IMR-90 (cell line): ENCODE data around the gene NEURL1. TPM values are rescaled to one million over a fixed set of nuclear protein-coding genes. Genes with fewer than 3 reads are reported as not detected.

Source experiments
- ATAC-seq: fragments of 200-7000 bp; cut with Tn5 transposase; 2 replicates; pipeline ENCODE4 v1.9.1; 2020; ENCODE audit warnings: low read depth, mild to moderate bottlenecking, moderate library complexity
- BruUV-seq: library from RNA; stranded (reverse); fragments of 400-500 nt; replicated peaks from 2 replicates; lab custom pipeline; 2021; lab: Mats Ljungman, UMichigan
- CTCF ChIA-PET: fragments of 300-600 bp; formaldehyde crosslinking; extraction: SDS; loops from one replicate; lab custom pipeline; 2021; ENCODE audit warnings: antibody characterized with exemption; lab: Yijun Ruan, JAX
- POLR2A ChIA-PET: fragments of 300-600 bp; sonication (Branson Sonifier 250); formaldehyde crosslinking; loops from one replicate; lab custom pipeline; 2022; ENCODE audit warnings: antibody characterized with exemption; ENCODE audit not compliant: unreplicated experiment; lab: Charles Lee
- DNase-seq: peaks from one replicate; pipeline ENCODE4 v3.0.0; 2013
- H2AFZ ChIP-seq: replicated peaks from 2 replicates; pipeline ENCODE3; 2013; ENCODE audit warnings: low read length, mild to moderate bottlenecking; ENCODE audit not compliant: poor library complexity
- H2AK5ac ChIP-seq: 2 replicates; pipeline ENCODE4 v1.6.1; 2013; ENCODE audit warnings: low read depth, low read length, inconsistent platforms
- H2AK9ac ChIP-seq: replicated peaks from 2 replicates; pipeline ENCODE3; 2013; ENCODE audit warnings: mild to moderate bottlenecking, low read depth, low read length, moderate library complexity; ENCODE audit not compliant: poor library complexity
- H2BK120ac ChIP-seq: 2 replicates; pipeline ENCODE4 v1.6.1; 2013; ENCODE audit warnings: low read depth, low read length, inconsistent platforms
- H2BK15ac ChIP-seq: 3 replicates; pipeline ENCODE4 v1.6.1; 2013; ENCODE audit warnings: low read depth, low read length, inconsistent platforms
- H2BK20ac ChIP-seq: 2 replicates; pipeline ENCODE4 v1.6.1; 2013; ENCODE audit warnings: low read depth, mild to moderate bottlenecking, inconsistent platforms, low read length, moderate library complexity
- H2BK5ac ChIP-seq: 2 replicates; pipeline ENCODE4 v1.6.1; 2013; ENCODE audit warnings: mild to moderate bottlenecking, low read depth, low read length, inconsistent platforms; ENCODE audit not compliant: poor library complexity, severe bottlenecking
- H3K14ac ChIP-seq: replicated peaks from 2 replicates; pipeline ENCODE4 v1.6.1; 2013; ENCODE audit warnings: low read depth, low read length, inconsistent platforms
- H3K18ac ChIP-seq: 2 replicates; pipeline ENCODE4 v1.6.1; 2013; ENCODE audit warnings: low read depth, low read length, control low read depth
- H3K23ac ChIP-seq: 2 replicates; pipeline ENCODE4 v1.6.1; 2013; ENCODE audit warnings: low read depth, low read length, inconsistent platforms
- H3K27ac ChIP-seq: 2 replicates; pipeline ENCODE4 v1.5.1; 2013; ENCODE audit warnings: mild to moderate bottlenecking, control low read depth, low read length; ENCODE audit not compliant: insufficient read depth
- H3K27me3 ChIP-seq: 2 replicates; pipeline ENCODE4 v1.6.1; 2013; ENCODE audit warnings: low read length; ENCODE audit not compliant: control insufficient read depth, insufficient read depth
- H3K36me3 ChIP-seq: 2 replicates; pipeline ENCODE4 v1.6.1; 2013; ENCODE audit warnings: low read length, mixed read lengths; ENCODE audit not compliant: control insufficient read depth, insufficient read depth
- H3K4ac ChIP-seq: 2 replicates; pipeline ENCODE4 v1.6.1; 2013; ENCODE audit warnings: low read depth, low read length, inconsistent platforms
- H3K4me1 ChIP-seq: 2 replicates; pipeline ENCODE4 v1.6.1; 2013; ENCODE audit warnings: low read length, mixed read lengths; ENCODE audit not compliant: control insufficient read depth, insufficient read depth
- H3K4me2 ChIP-seq: 2 replicates; pipeline ENCODE4 v1.6.1; 2013; ENCODE audit warnings: low read depth, mild to moderate bottlenecking, control low read depth, low read length, moderate library complexity
- H3K4me3 ChIP-seq: 2 replicates; pipeline ENCODE4 v1.5.1; 2013; ENCODE audit warnings: low read depth, mild to moderate bottlenecking, control low read depth, low read length, moderate library complexity; ENCODE audit not compliant: insufficient read depth
- H3K56ac ChIP-seq: 2 replicates; pipeline ENCODE4 v1.6.1; 2013; ENCODE audit warnings: low read length, inconsistent platforms; ENCODE audit not compliant: insufficient read depth; ENCODE audit errors: extremely low read depth
- H3K79me1 ChIP-seq, 2 experiments: 2 replicates each; pipeline ENCODE4 v1.6.1; 2013; ENCODE audit warnings: low read length in 2 of 2, inconsistent platforms in 1 of 2, low read depth in 1 of 2
- H3K9ac ChIP-seq: 2 replicates; pipeline ENCODE4 v1.6.1; 2013; ENCODE audit warnings: low read depth, low read length, control low read depth
- H3K9me1 ChIP-seq: 2 replicates; pipeline ENCODE4 v1.6.1; 2013; ENCODE audit warnings: low read length, inconsistent platforms; ENCODE audit not compliant: insufficient read depth
- H3K9me3 ChIP-seq: 2 replicates; pipeline ENCODE4 v1.6.1; 2013; ENCODE audit warnings: low read length; ENCODE audit not compliant: control insufficient read depth, insufficient read depth
- H4K20me1 ChIP-seq: 2 replicates; pipeline ENCODE4 v1.6.1; 2013; ENCODE audit warnings: low read length, inconsistent platforms; ENCODE audit not compliant: insufficient read depth
- H4K5ac ChIP-seq: 2 replicates; pipeline ENCODE4 v1.6.1; 2013; ENCODE audit warnings: mild to moderate bottlenecking, low read depth, low read length, control low read depth
- H4K8ac ChIP-seq, 2 experiments: 2 replicates each; pipeline ENCODE4 v1.6.1; 2013; ENCODE audit warnings: low read depth in 2 of 2, low read length in 2 of 2, control low read depth in 1 of 2, inconsistent platforms in 1 of 2
- H4K91ac ChIP-seq: 2 replicates; pipeline ENCODE4 v1.6.1; 2013; ENCODE audit warnings: low read depth, low read length, inconsistent platforms; ENCODE audit not compliant: insufficient read depth
- BHLHE40 ChIP-seq: fragments of 150-350 bp; IDR thresholded peaks from 2 replicates; pipeline ENCODE4 v1.6.1; 2016; ENCODE audit warnings: mild to moderate bottlenecking, low read depth, low read length
- CEBPB ChIP-seq: IDR thresholded peaks from 2 replicates; pipeline ENCODE4 v1.6.1; 2012; ENCODE audit warnings: low read depth, low read length, improper control_type of control experiment
- CHD1 ChIP-seq: IDR thresholded peaks from 2 replicates; pipeline ENCODE4 v1.6.1; 2012; ENCODE audit warnings: low read depth, low read length, improper control_type of control experiment
- FOS ChIP-seq: fragments of 150-350 bp; IDR thresholded peaks from 2 replicates; pipeline ENCODE4 v1.6.1; 2016; ENCODE audit warnings: low read depth, low read length
- MAFK ChIP-seq: IDR thresholded peaks from 2 replicates; pipeline ENCODE4 v1.6.1; 2012; ENCODE audit warnings: low read depth, low read length, improper control_type of control experiment
- MXI1 ChIP-seq: IDR thresholded peaks from 2 replicates; pipeline ENCODE4 v1.6.1; 2012; ENCODE audit warnings: low read depth, mild to moderate bottlenecking, low read length, moderate library complexity, borderline replicate concordance
- NFE2L2 ChIP-seq: fragments of 150-350 bp; IDR thresholded peaks from 2 replicates; pipeline ENCODE4 v1.6.1; 2016; ENCODE audit warnings: low read depth, mild to moderate bottlenecking, low read length
- POLR2A ChIP-seq: IDR thresholded peaks from 2 replicates; pipeline ENCODE4 v1.6.1; 2012; ENCODE audit warnings: mild to moderate bottlenecking, low read depth, low read length
- RAD21 ChIP-seq: IDR thresholded peaks from 2 replicates; pipeline ENCODE4 v1.6.1; 2012; ENCODE audit warnings: low read length, improper control_type of control experiment
- RFX5 ChIP-seq: IDR thresholded peaks from 2 replicates; pipeline ENCODE4 v1.8.0; 2012; ENCODE audit warnings: low read depth, mild to moderate bottlenecking, low read length, moderate library complexity
- WGBS, 2 experiments: methylation state at CpG; one replicate each; pipeline versions ENCODE4 v1.1.5 to v1.1.7; 2013; ENCODE audit warnings: missing lambda C conversion rate in 2 of 2; ENCODE audit not compliant: insufficient read length in 1 of 2; ENCODE audit errors: extremely low coverage in 2 of 2; 5-methylcytosine and 5-hydroxymethylcytosine counted together
- dilution Hi-C: fragments of 300-500 bp; cut with HindIII; formaldehyde crosslinking; loops from one replicate; pipeline ENCODE4 v1.14.3; 2018; ENCODE audit warnings: low sequenced_read_pairs; ENCODE audit not compliant: unreplicated experiment
- in situ Hi-C: fragments of 300-500 bp; cut with MboI; formaldehyde crosslinking; loops from 3 replicates; pipeline ENCODE4 v1.14.3; 2019; ENCODE audit warnings: low sequenced_read_pairs, inconsistent platforms, mixed read lengths
- intact Hi-C: fragments of 100-400 bp; cut with micrococcal nuclease; formaldehyde crosslinking; loops from 2 replicates; pipeline ENCODE4 v1.10.0; 2022
- polyA plus RNA-seq, 3 experiments: library from polyadenylated mRNA; depleted of rRNA; stranded (reverse); fragments of >200 nt; gene quantifications; 2 replicates each; pipeline ENCODE4 v1.2.3, GENCODE V29; 2012; ENCODE audit warnings: low replicate concordance in 1 of 3
- total RNA-seq: library from RNA; depleted of rRNA; stranded (reverse); fragments of >200 nt; gene quantifications from 2 replicates; pipeline ENCODE4 v1.2.3, GENCODE V29; 2012

The NEURL1 gene
- total and polyA plus RNA-seq, 2 of the 4 experiments (the other 2 are of a cell fraction) = 0.36 to 0.82 TPM

- peaks cover 12% of the 10 kb centered on the region; the same call in 1 of the 2 replicates for H3K36me3 ChIP-seq
- no peaks in the 10 kb centered on the region for H3K9me3 ChIP-seq
- no peak overlapping the region for H2AFZ ChIP-seq
- no peak overlapping the region for H2AK5ac ChIP-seq
- dilution Hi-C loops (no loop called here), in situ Hi-C loops (loop anchor here (10.0 kb wide), 1 partner anchor 258 kb away; the partner anchor contains the start of gene SH3PXD2A), intact Hi-C loops (loop anchor here (5.0 kb wide), 1 partner anchor 260 kb away; the partner anchor contains the start of gene SH3PXD2A)
- BruUV-seq = no TSS peak
- TF ChIP-seq FOS (no peak), RFX5 (no peak), POLR2A (no peak), MAFK (no peak), CEBPB (no peak), NFE2L2 (no peak), CHD1 (no peak), BHLHE40 (no peak), MXI1 (no peak), RAD21 (no peak)
- H2BK15ac ChIP-seq = no peak overlapping the region
- ChIA-PET POLR2A (no interaction called here), CTCF (no interaction called here)
- H3K4ac ChIP-seq = no peak overlapping the region
- no peak overlapping the region for H4K5ac ChIP-seq
- peaks cover 0 to 21% of the 10 kb centered on the region in 2 experiments; a peak in 1 of 4 replicates for H3K79me1 ChIP-seq
- WGBS, 2 experiments = 67% methylated on average over 2 of the region's 6 CpGs; no CpG with 5 or more reads in 1 of the 2 experiments
- H2AK9ac ChIP-seq = no peak overlapping the region
- H2BK120ac ChIP-seq = no peak overlapping the region
- no peak overlapping the region for H3K18ac ChIP-seq
- H4K91ac ChIP-seq = no peak overlapping the region
- no peak overlapping the region for H3K4me3 ChIP-seq
- no peak overlapping the region for H3K23ac ChIP-seq
- H3K56ac ChIP-seq = no peak overlapping the region
- H3K4me1 ChIP-seq = no peaks in the 10 kb centered on the region; the same call in 1 of the 2 replicates
- H3K9me1 ChIP-seq = peaks cover 3% of the 10 kb centered on the region; the same call in 1 of the 2 replicates
- no peak overlapping the region for H2BK20ac ChIP-seq
- H3K9ac ChIP-seq = no peak overlapping the region
- DNase-seq = no peak
- no peak overlapping the region for H2BK5ac ChIP-seq
- H3K27me3 ChIP-seq = no peaks in the 10 kb centered on the region
- H3K14ac ChIP-seq = no peak overlapping the region
- peaks cover 23% of the 10 kb centered on the region for H4K20me1 ChIP-seq
- no peak overlapping the region for H4K8ac ChIP-seq
- ATAC-seq = no peak
- H3K27ac ChIP-seq = no peak overlapping the region
- no peak overlapping the region for H3K4me2 ChIP-seq
These were observed 103.5 kb downstream of the NEURL1 start for GRCh38 chr10:103597003-103597402.
